Activated T-cell treated with anti-CD3 and anti-CD28 coated beads, Interleukin-2, amount 50 U/mL, for 4 hours (primary cell): Measurements from ENCODE around the gene CLIP4. TPM values are rescaled to one million over a fixed set of nuclear protein-coding genes. Genes with fewer than 3 reads are reported as not detected.

Experiments used
- ATAC-seq, 2 donors: fragments of 200-7000 bp; cut with Tn5 transposase; one replicate each; pipeline ENCODE4 v1.10.0; 2021
- DNase-seq: peaks from one replicate; pipeline ENCODE4 v3.0.0-alpha.2; 2020
- H3K27me3 Mint-ChIP-seq: one replicate; pipeline ENCODE4 v1.8.0; 2021; ENCODE audit warnings: low read depth, mixed read lengths
- H3K36me3 Mint-ChIP-seq: one replicate; pipeline ENCODE4 v1.8.0; 2022; ENCODE audit warnings: mixed read lengths; ENCODE audit not compliant: insufficient read depth
- H3K4me1 Mint-ChIP-seq: one replicate; pipeline ENCODE4 v1.8.0; 2021; ENCODE audit warnings: low read depth, mixed read lengths
- H3K4me3 Mint-ChIP-seq: one replicate; pipeline ENCODE4 v1.8.0; 2021; ENCODE audit warnings: mild to moderate bottlenecking, moderate library complexity, mixed read lengths
- H3K9me3 Mint-ChIP-seq: one replicate; pipeline ENCODE4 v1.8.0; 2021; ENCODE audit warnings: mixed read lengths
- total RNA-seq, 3 donors: library from RNA; stranded (reverse); gene quantifications; one replicate each; pipeline ENCODE4 v1.2.1, GENCODE V29; 2021

The CLIP4 gene
- total RNA-seq, 3 donors from 2014 or later: 11.7 to 14.5 (median 12.1) TPM

GRCh38 chr2:29196792-29197788 is 81.9 kb downstream of the CLIP4 start:
- Mint-ChIP-seq H3K36me3 (peaks cover 4% of the 10 kb centered on the region), H3K4me3 (no peak overlapping the region), H3K9me3 (no peaks in the 10 kb centered on the region), H3K27me3 (no peaks in the 10 kb centered on the region), H3K4me1 (peaks cover 3% of the 10 kb centered on the region)
- ATAC-seq (peak; percentile 86 to 94), DNase-seq (peak; percentile 77)

DNA sequence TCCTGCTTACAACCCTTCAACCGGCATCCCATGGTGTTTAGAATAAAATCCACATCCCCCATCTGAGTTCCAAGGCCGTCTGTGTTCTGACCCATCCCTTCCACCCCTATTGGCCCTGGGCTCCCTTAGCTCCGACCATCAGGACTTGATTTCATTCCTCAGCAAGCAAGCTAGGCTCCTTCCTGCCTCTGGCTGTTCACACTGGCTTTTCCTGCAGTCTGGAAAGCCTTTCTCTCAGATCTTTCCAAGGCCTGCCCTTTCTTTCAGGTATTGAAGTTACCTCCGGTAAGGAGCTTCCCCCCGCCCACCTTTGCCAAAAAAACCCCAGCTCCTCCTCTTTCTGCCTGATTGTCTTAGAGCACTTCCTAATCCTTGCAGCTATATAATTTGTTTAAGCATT is 86.8 kb downstream of the CLIP4 start:
- Mint-ChIP-seq H3K4me3 (no peak overlapping the region), H3K4me1 (no peaks in the 10 kb centered on the region), H3K27me3 (no peaks in the 10 kb centered on the region), H3K36me3 (peaks cover 6% of the 10 kb centered on the region), H3K9me3 (no peaks in the 10 kb centered on the region)
- no peak for DNase-seq
- no peak for ATAC-seq

DNA sequence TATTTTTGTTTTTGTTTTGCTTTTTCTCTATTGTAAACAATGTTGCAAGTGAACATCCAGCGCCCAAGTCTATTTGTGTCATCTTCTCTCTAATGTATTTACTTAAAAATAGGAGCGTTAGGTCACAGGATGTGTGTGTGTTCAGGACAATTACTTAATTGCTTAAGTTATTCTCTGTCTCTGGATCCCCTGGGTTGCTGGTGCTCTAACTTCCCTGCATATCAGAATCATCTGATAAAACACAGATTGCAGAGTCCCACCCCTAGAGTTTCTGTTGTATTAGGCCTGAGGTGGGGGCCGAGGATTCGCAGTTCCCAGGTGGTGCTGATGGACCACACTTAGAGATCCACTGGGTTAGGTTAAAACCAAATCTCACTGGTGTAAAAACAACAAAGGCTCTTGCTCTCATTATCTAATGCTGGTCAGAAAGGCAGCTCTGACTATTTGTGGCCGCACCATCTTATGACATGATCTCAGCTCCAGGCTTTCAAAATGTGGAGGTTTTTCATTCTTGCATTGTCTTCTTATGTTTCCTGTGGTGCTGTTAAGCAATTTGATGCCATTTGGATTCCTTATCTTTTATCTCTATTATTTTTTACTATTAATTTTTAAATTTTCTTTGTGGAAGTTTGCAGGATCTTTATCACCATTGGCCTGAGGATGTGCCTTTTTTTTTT is 87.7 kb downstream of the CLIP4 start:
- no peak overlapping the region for H3K4me3 Mint-ChIP-seq
- ATAC-seq (no peak), DNase-seq (no peak)
- peaks cover 6% of the 10 kb centered on the region for H3K36me3 Mint-ChIP-seq
- H3K9me3 Mint-ChIP-seq: no peaks in the 10 kb centered on the region
- H3K4me1 Mint-ChIP-seq: no peaks in the 10 kb centered on the region
- no peaks in the 10 kb centered on the region for H3K27me3 Mint-ChIP-seq

GRCh38 chr2:29206941-29207340 is 91.7 kb downstream of the CLIP4 start:
- ATAC-seq (no peak), DNase-seq (no peak)
- no peaks in the 10 kb centered on the region for H3K27me3 Mint-ChIP-seq
- H3K4me1 Mint-ChIP-seq: no peaks in the 10 kb centered on the region
- no peak overlapping the region for H3K4me3 Mint-ChIP-seq
- H3K9me3 Mint-ChIP-seq: no peaks in the 10 kb centered on the region
- peaks cover 4% of the 10 kb centered on the region for H3K36me3 Mint-ChIP-seq

- Mint-ChIP-seq H3K36me3 (peaks cover 4% of the 10 kb centered on the region), H3K4me3 (no peak overlapping the region), H3K27me3 (no peaks in the 10 kb centered on the region), H3K9me3 (no peaks in the 10 kb centered on the region), H3K4me1 (no peaks in the 10 kb centered on the region)
- DNase-seq (no peak), ATAC-seq (no peak)
Measured at GRCh38 chr2:29207352-29208148, 92.3 kb downstream of the CLIP4 start.

- ATAC-seq (no peak), DNase-seq (no peak)
- no peak overlapping the region for H3K4me3 Mint-ChIP-seq
- H3K36me3 Mint-ChIP-seq: peaks cover 2% of the 10 kb centered on the region
- no peaks in the 10 kb centered on the region for H3K9me3 Mint-ChIP-seq
- no peaks in the 10 kb centered on the region for H3K27me3 Mint-ChIP-seq
- no peaks in the 10 kb centered on the region for H3K4me1 Mint-ChIP-seq
Measured at GRCh38 chr2:29209551-29209950, 94.3 kb downstream of the CLIP4 start.

- no peaks in the 10 kb centered on the region for H3K9me3 Mint-ChIP-seq
- H3K36me3 Mint-ChIP-seq: peaks cover 2% of the 10 kb centered on the region
- DNase-seq (no peak), ATAC-seq (no peak)
- no peaks in the 10 kb centered on the region for H3K4me1 Mint-ChIP-seq
- no peak overlapping the region for H3K4me3 Mint-ChIP-seq
- no peaks in the 10 kb centered on the region for H3K27me3 Mint-ChIP-seq
Measured at GRCh38 chr2:29212009-29212408, 96.8 kb downstream of the CLIP4 start.

GRCh38 chr2:29213888-29214291 is 98.7 kb downstream of the CLIP4 start:
- Mint-ChIP-seq H3K9me3 (no peaks in the 10 kb centered on the region), H3K27me3 (no peaks in the 10 kb centered on the region), H3K4me3 (no peak overlapping the region), H3K4me1 (no peaks in the 10 kb centered on the region), H3K36me3 (peaks cover 2% of the 10 kb centered on the region)
- ATAC-seq: no peak
- DNase-seq: no peak

GRCh38 chr2:29215073-29215472 is 99.9 kb downstream of the CLIP4 start:
- Mint-ChIP-seq H3K36me3 (peaks cover 2% of the 10 kb centered on the region), H3K4me3 (no peak overlapping the region), H3K4me1 (no peaks in the 10 kb centered on the region), H3K27me3 (no peaks in the 10 kb centered on the region), H3K9me3 (no peaks in the 10 kb centered on the region)
- no peak for DNase-seq
- no peak for ATAC-seq

GRCh38 chr2:29215739-29216608 is 100.8 kb downstream of the CLIP4 start:
- Mint-ChIP-seq H3K4me3 (no peak overlapping the region), H3K9me3 (no peaks in the 10 kb centered on the region), H3K4me1 (no peaks in the 10 kb centered on the region), H3K36me3 (peaks cover 2% of the 10 kb centered on the region), H3K27me3 (no peaks in the 10 kb centered on the region)
- no peak for DNase-seq
- no peak for ATAC-seq

DNA sequence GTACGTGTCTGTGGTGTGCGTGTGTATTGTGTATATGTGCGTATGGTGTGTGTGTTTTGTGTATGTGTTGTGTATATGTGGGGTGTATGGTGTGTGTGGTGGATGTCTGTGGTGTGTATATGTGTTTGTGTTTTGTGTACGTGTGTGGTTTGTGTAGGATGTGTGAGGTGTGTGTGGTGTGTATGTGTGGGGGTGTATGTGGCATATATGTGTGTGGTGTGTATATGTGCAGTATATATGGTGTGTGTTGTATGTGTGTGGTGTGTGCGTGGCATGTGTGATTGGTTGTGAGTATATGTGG is 101.3 kb downstream of the CLIP4 start:
- Mint-ChIP-seq H3K36me3 (peaks cover 2% of the 10 kb centered on the region), H3K4me3 (no peak overlapping the region), H3K4me1 (no peaks in the 10 kb centered on the region), H3K27me3 (no peaks in the 10 kb centered on the region), H3K9me3 (no peaks in the 10 kb centered on the region)
- ATAC-seq (no peak), DNase-seq (no peak)

GRCh38 chr2:29218071-29218470 is 102.9 kb downstream of the CLIP4 start:
- H3K4me1 Mint-ChIP-seq: no peaks in the 10 kb centered on the region
- H3K4me3 Mint-ChIP-seq: no peak overlapping the region
- H3K27me3 Mint-ChIP-seq: no peaks in the 10 kb centered on the region
- no peaks in the 10 kb centered on the region for H3K9me3 Mint-ChIP-seq
- DNase-seq (no peak), ATAC-seq (no peak)
- H3K36me3 Mint-ChIP-seq: no peaks in the 10 kb centered on the region

DNA sequence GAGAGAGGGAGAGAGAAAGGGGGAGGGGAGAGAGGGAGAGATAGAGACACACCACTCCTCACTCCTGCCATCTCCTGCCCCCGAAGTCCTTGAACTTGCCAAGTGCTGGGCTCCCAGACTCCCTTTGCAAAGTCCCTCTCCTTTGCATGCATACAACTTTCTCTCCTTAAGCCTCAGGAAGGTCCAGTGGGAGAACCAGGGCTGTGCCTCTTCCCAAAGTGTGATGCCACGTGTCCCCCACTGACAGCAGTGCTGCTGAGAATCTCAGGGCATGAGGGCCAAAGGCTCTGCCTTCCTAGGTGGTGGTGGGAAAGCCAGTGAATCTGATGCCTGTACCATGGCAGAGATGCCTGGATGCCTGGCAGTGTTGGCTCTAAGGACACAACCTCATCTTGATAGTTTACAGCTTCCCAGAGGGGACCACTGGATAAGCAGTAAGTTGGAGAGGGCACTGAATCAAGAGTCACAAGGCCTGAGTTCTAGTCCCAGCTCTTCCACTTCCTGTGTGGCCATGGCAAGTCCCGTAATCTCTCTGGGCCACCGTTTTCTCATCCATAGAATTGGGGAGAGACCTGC is 103.4 kb downstream of the CLIP4 start:
- DNase-seq (no peak), ATAC-seq (no peak)
- no peaks in the 10 kb centered on the region for H3K36me3 Mint-ChIP-seq
- H3K4me3 Mint-ChIP-seq: no peak overlapping the region
- H3K27me3 Mint-ChIP-seq: no peaks in the 10 kb centered on the region
- no peaks in the 10 kb centered on the region for H3K9me3 Mint-ChIP-seq
- H3K4me1 Mint-ChIP-seq: no peaks in the 10 kb centered on the region
